Measurements from ENCODE around the gene TMEM63A.

Gene TMEM63A

GRCh38 chr1:225822655-225823403, 59.4 kb downstream of the TMEM63A start:
- Histone ChIP-seq H3K79me2 (ENCODE audit: low read length) (no peaks in the 10 kb centered on the region), H3K27me3 (replicated peaks; ENCODE audit: insufficient read depth, low read length) (no peaks in the 10 kb centered on the region), H4K20me1 (ENCODE audit: insufficient read depth, low read length) (no peaks in the 10 kb centered on the region), H3K4me3 (ENCODE audit: low read length) (no peak overlapping the region), H3K9me3 (replicated peaks; ENCODE audit: insufficient read depth, low read length) (no peaks in the 10 kb centered on the region), H3K9ac (ENCODE audit: low read length) (no peak overlapping the region), H3K9me2 (replicated peaks; ENCODE audit: insufficient read depth, low read length) (no peaks in the 10 kb centered on the region), H2AFZ (ENCODE audit: low read length) (no peak overlapping the region), H3K4me1 (ENCODE audit: low read length) (no peaks in the 10 kb centered on the region), H3K4me2 (ENCODE audit: low read depth, low read length) (no peak overlapping the region), H3F3A (ENCODE audit: insufficient read depth, low read length) (no peaks in the 10 kb centered on the region), H3K36me3 (replicated peaks; ENCODE audit: insufficient read depth, low read length) (no peaks in the 10 kb centered on the region), H3K27ac (ENCODE audit: low read length) (no peak overlapping the region)
- TF ChIP-seq EZH2 (optimal IDR thresholded peaks at IDR 0.05; ENCODE audit: low read depth, low read length) (no peak), CTCF (IDR thresholded peaks at IDR 0.05; ENCODE audit: low read length) (no peak), EZH2phosphoT487 (IDR thresholded peaks at IDR 0.05; ENCODE audit: low read length) (no peak)
- no peak for DNase-seq

- no peak overlapping the region for H3K4me3 ChIP-seq (ENCODE audit: low read length)
- H2AFZ ChIP-seq (ENCODE audit: low read length) = no peak overlapping the region
- no peaks in the 10 kb centered on the region for H4K20me1 ChIP-seq (ENCODE audit: insufficient read depth, low read length)
Measured at GRCh38 chr1:225820522-225821120, 61.6 kb downstream of the TMEM63A start.

GRCh38 chr1:225819346-225820192, 62.6 kb downstream of the TMEM63A start:
- Histone ChIP-seq H3K79me2 (ENCODE audit: low read length) (no peaks in the 10 kb centered on the region), H3K36me3 (replicated peaks; ENCODE audit: insufficient read depth, low read length) (no peaks in the 10 kb centered on the region), H4K20me1 (ENCODE audit: insufficient read depth, low read length) (no peaks in the 10 kb centered on the region), H2AFZ (ENCODE audit: low read length) (no peak overlapping the region), H3K4me2 (ENCODE audit: low read depth, low read length) (no peak overlapping the region), H3K4me1 (ENCODE audit: low read length) (no peaks in the 10 kb centered on the region), H3K9ac (ENCODE audit: low read length) (no peak overlapping the region), H3K9me3 (replicated peaks; ENCODE audit: insufficient read depth, low read length) (no peaks in the 10 kb centered on the region), H3K27me3 (replicated peaks; ENCODE audit: insufficient read depth, low read length) (no peaks in the 10 kb centered on the region), H3K9me2 (replicated peaks; ENCODE audit: insufficient read depth, low read length) (no peaks in the 10 kb centered on the region), H3F3A (ENCODE audit: insufficient read depth, low read length) (no peaks in the 10 kb centered on the region), H3K4me3 (ENCODE audit: low read length) (no peak overlapping the region), H3K27ac (ENCODE audit: low read length) (no peak overlapping the region)
- DNase-seq = no peak
- TF ChIP-seq EZH2phosphoT487 (IDR thresholded peaks at IDR 0.05; ENCODE audit: low read length) (no peak), EZH2 (optimal IDR thresholded peaks at IDR 0.05; ENCODE audit: low read depth, low read length) (no peak), CTCF (IDR thresholded peaks at IDR 0.05; ENCODE audit: low read length) (no peak)

More at GRCh38 chr1:225820522-225821120, 61.6 kb downstream of the TMEM63A start:
- Histone ChIP-seq H3K36me3 (replicated peaks; ENCODE audit: insufficient read depth, low read length) (no peaks in the 10 kb centered on the region), H3K9me3 (replicated peaks; ENCODE audit: insufficient read depth, low read length) (no peaks in the 10 kb centered on the region), H3K79me2 (ENCODE audit: low read length) (no peaks in the 10 kb centered on the region), H3K4me2 (ENCODE audit: low read depth, low read length) (no peak overlapping the region), H3K4me1 (ENCODE audit: low read length) (no peaks in the 10 kb centered on the region), H3K9me2 (replicated peaks; ENCODE audit: insufficient read depth, low read length) (no peaks in the 10 kb centered on the region), H3K9ac (ENCODE audit: low read length) (no peak overlapping the region), H3F3A (ENCODE audit: insufficient read depth, low read length) (no peaks in the 10 kb centered on the region), H3K27ac (ENCODE audit: low read length) (no peak overlapping the region), H3K27me3 (replicated peaks; ENCODE audit: insufficient read depth, low read length) (no peaks in the 10 kb centered on the region)
- no peak for TF ChIP-seq EZH2 (optimal IDR thresholded peaks at IDR 0.05; ENCODE audit: low read depth, low read length)
- no peak for TF ChIP-seq CTCF (IDR thresholded peaks at IDR 0.05; ENCODE audit: low read length)
- no peak for TF ChIP-seq EZH2phosphoT487 (IDR thresholded peaks at IDR 0.05; ENCODE audit: low read length)
- no peak for DNase-seq

Data from MM.1S (cell line).